Loucy (cell line): ENCODE measurements around the gene MPHOSPH6.
A peak's percentile ranks its signal among the peaks of the same experiment; 100 is the strongest.

ENCODE experiments used
- H2AFZ ChIP-seq: fragments of 200-600 bp; sonication (generic); 2 replicates; pipeline ENCODE4 v1.6.0; 2016; ENCODE audit warnings: antibody characterized with exemption, mild to moderate bottlenecking, low read length, moderate library complexity
- H3F3A ChIP-seq: fragments of 200-600 bp; 2 replicates; pipeline ENCODE4 v1.6.0; 2016; ENCODE audit warnings: antibody characterized with exemption, low read depth, mild to moderate bottlenecking
- H3K27me3 ChIP-seq: fragments of 200-600 bp; sonication (generic); 2 replicates; pipeline ENCODE4 v1.6.1; 2014; ENCODE audit warnings: low read length, mild to moderate bottlenecking; ENCODE audit not compliant: insufficient read depth, poor library complexity, severe bottlenecking
- H3K36me3 ChIP-seq: fragments of 200-600 bp; sonication (generic); 2 replicates; pipeline ENCODE4 v1.6.1; 2016; ENCODE audit warnings: low read length; ENCODE audit not compliant: insufficient read depth
- H3K4me1 ChIP-seq: fragments of 200-600 bp; sonication (generic); 2 replicates; pipeline ENCODE4 v1.5.1; 2014; ENCODE audit warnings: low read length, mild to moderate bottlenecking; ENCODE audit not compliant: insufficient read depth, poor library complexity, severe bottlenecking
- H3K4me2 ChIP-seq: fragments of 200-600 bp; sonication (generic); 2 replicates; pipeline ENCODE4 v1.6.0; 2014; ENCODE audit warnings: antibody characterized with exemption, low read length, low read depth, mild to moderate bottlenecking; ENCODE audit not compliant: poor library complexity, severe bottlenecking
- H3K4me3 ChIP-seq: fragments of 200-600 bp; sonication (generic); 2 replicates; pipeline ENCODE4 v1.5.1; 2014; ENCODE audit warnings: low read length, mild to moderate bottlenecking, mixed read lengths; ENCODE audit not compliant: poor library complexity, severe bottlenecking
- H3K79me2 ChIP-seq: fragments of 200-600 bp; sonication (generic); 2 replicates; pipeline ENCODE4 v1.6.1; 2014; ENCODE audit warnings: low read length; ENCODE audit not compliant: insufficient read depth
- H3K9ac ChIP-seq: fragments of 200-600 bp; sonication (generic); 2 replicates; pipeline ENCODE4 v1.6.0; 2014; ENCODE audit warnings: mild to moderate bottlenecking, low read depth, low read length, moderate library complexity; ENCODE audit not compliant: poor library complexity, severe bottlenecking
- H3K9me2 ChIP-seq: fragments of 200-600 bp; sonication (generic); replicated peaks from 2 replicates; pipeline ENCODE4 v1.6.1; 2016; ENCODE audit warnings: low read depth, low read length, mixed read lengths
- H3K9me3 ChIP-seq: fragments of 200-600 bp; sonication (generic); 2 replicates; pipeline ENCODE4 v1.6.1; 2014; ENCODE audit warnings: mild to moderate bottlenecking, antibody characterized with exemption, low read length, low read depth; ENCODE audit not compliant: insufficient read depth
- H4K20me1 ChIP-seq: fragments of 200-600 bp; sonication (generic); 2 replicates; pipeline ENCODE4 v1.6.0; 2014; ENCODE audit warnings: antibody characterized with exemption, low read length, mild to moderate bottlenecking; ENCODE audit not compliant: insufficient read depth, poor library complexity, severe bottlenecking
- EZH2phosphoT487 ChIP-seq: fragments of 200-600 bp; IDR thresholded peaks from 2 replicates; pipeline ENCODE4 v1.6.1; 2018; ENCODE audit warnings: antibody characterized with exemption, mild to moderate bottlenecking, moderate library complexity, borderline replicate concordance
- TF ChIP-seq, protein P1 (sequence below): fragments of 200-600 bp; sonication (generic); conservative IDR thresholded peaks from 2 replicates; pipeline ENCODE4 v1.5.1; 2014; ENCODE audit warnings: mild to moderate bottlenecking, antibody characterized with exemption, low read length

MPHOSPH6 gene

DNA sequence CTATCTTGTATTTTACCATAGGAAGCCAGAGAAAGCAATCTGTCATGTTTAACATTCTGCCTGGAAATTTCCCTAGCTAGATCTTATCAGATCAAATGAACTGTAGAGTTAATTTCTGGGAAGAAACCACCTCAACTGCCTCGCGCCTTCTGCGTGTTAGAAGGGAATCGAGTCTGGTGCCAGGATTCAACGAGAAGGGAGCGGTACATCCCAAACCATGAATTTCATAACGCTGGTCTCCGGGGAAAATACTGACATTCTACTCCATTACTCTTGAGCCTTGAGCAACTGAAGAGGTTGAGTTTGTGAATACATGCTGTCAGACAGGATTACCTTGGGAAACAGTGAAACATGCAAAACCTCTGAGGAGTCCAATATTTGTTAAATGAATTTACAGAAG is 35.2 kb downstream of the MPHOSPH6 start:
- H3K4me2 ChIP-seq = peak overlapping the region; percentile 70
- H3F3A ChIP-seq = no peaks in the 10 kb centered on the region
- H3K9ac ChIP-seq = no peak overlapping the region
- H3K9me3 ChIP-seq = no peaks in the 10 kb centered on the region
- no peaks in the 10 kb centered on the region for H3K9me2 ChIP-seq
- no peak overlapping the region for H3K4me3 ChIP-seq
- H2AFZ ChIP-seq = no peak overlapping the region
- H3K27me3 ChIP-seq = no peaks in the 10 kb centered on the region
- peaks cover 33% of the 10 kb centered on the region for H3K79me2 ChIP-seq
- no peak for TF ChIP-seq EZH2phosphoT487
- TF ChIP-seq, protein P1, sequence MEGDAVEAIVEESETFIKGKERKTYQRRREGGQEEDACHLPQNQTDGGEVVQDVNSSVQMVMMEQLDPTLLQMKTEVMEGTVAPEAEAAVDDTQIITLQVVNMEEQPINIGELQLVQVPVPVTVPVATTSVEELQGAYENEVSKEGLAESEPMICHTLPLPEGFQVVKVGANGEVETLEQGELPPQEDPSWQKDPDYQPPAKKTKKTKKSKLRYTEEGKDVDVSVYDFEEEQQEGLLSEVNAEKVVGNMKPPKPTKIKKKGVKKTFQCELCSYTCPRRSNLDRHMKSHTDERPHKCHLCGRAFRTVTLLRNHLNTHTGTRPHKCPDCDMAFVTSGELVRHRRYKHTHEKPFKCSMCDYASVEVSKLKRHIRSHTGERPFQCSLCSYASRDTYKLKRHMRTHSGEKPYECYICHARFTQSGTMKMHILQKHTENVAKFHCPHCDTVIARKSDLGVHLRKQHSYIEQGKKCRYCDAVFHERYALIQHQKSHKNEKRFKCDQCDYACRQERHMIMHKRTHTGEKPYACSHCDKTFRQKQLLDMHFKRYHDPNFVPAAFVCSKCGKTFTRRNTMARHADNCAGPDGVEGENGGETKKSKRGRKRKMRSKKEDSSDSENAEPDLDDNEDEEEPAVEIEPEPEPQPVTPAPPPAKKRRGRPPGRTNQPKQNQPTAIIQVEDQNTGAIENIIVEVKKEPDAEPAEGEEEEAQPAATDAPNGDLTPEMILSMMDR = no peak
- no peaks in the 10 kb centered on the region for H3K36me3 ChIP-seq
- peaks cover 57% of the 10 kb centered on the region for H3K4me1 ChIP-seq
- H4K20me1 ChIP-seq = no peaks in the 10 kb centered on the region

GRCh38 chr16:82133798-82134197 is 36.2 kb downstream of the MPHOSPH6 start:
- Histone ChIP-seq H3K9me3 (no peaks in the 10 kb centered on the region), H3K36me3 (no peaks in the 10 kb centered on the region), H3K9ac (peak overlapping the region; percentile 44), H2AFZ (no peak overlapping the region), H3K4me1 (peaks cover 66% of the 10 kb centered on the region), H3K79me2 (peaks cover 31% of the 10 kb centered on the region), H3K4me2 (peak overlapping the region; percentile 70), H4K20me1 (no peaks in the 10 kb centered on the region), H3K27me3 (no peaks in the 10 kb centered on the region), H3K4me3 (peak overlapping the region; percentile 53), H3F3A (no peaks in the 10 kb centered on the region), H3K9me2 (no peaks in the 10 kb centered on the region)
- no peak for TF ChIP-seq EZH2phosphoT487
- TF ChIP-seq, protein P1 = no peak

DNA sequence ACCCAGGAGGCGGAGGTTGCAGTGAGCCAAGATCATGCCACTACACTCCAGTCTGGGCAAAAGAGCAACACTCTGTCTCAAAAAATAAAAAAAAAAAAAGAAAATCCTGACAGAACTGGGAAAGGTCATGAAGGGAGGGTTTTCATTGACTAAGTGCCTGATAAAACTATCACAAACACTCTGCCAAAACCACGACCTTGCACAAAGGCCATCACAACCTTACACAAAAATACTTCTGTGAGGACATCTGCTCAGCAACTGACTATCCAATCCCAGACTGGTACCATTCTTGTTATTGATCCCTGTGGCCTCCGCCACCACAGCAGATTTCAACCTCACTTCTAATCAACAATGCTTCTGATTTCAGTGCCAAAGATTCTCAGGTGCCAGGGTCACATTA is 40.1 kb downstream of the MPHOSPH6 start:
- Histone ChIP-seq H4K20me1 (no peaks in the 10 kb centered on the region), H3K9me3 (no peaks in the 10 kb centered on the region), H3K27me3 (no peaks in the 10 kb centered on the region), H3K4me2 (peak overlapping the region; percentile 57), H2AFZ (no peak overlapping the region), H3F3A (peaks cover 5% of the 10 kb centered on the region; the same call in 1 of the 2 replicates), H3K9me2 (no peaks in the 10 kb centered on the region), H3K9ac (no peak overlapping the region), H3K4me1 (peaks cover 37% of the 10 kb centered on the region), H3K79me2 (no peaks in the 10 kb centered on the region), H3K36me3 (no peaks in the 10 kb centered on the region), H3K4me3 (no peak overlapping the region)
- TF ChIP-seq EZH2phosphoT487 = no peak
- TF ChIP-seq, protein P1 = no peak
